Loucy (cell line): Measurements from ENCODE around the gene CDC14A.

ENCODE experiments used
- CTCF ChIP-seq: fragments of 200-600 bp; sonication (generic); conservative IDR thresholded peaks from 2 replicates; pipeline ENCODE4 v1.5.1; 2014; ENCODE audit warnings: mild to moderate bottlenecking, antibody characterized with exemption, low read length
- EZH2phosphoT487 ChIP-seq: fragments of 200-600 bp; IDR thresholded peaks from 2 replicates; pipeline ENCODE4 v1.6.1; 2018; ENCODE audit warnings: antibody characterized with exemption, mild to moderate bottlenecking, moderate library complexity, borderline replicate concordance

DNA sequence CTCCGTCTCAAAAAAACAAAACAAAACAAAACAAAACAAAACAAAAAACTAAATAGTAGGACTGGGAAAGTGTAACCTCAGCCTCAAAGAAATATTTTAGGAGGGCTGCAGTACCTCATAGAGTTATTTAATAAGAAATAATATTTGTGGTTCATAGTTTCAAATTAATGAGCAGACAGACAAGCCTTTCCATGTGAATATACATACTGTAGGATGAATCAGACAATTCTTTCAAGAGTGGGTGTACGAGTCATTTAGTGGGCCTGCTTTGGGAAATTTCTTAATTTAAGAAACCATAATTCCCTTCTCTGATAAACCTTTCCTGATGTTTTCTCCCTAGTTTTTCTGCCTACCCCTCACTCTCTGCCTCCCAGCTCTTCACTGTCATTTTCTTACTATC, 52.5 kb downstream of the CDC14A start:
- TF ChIP-seq CTCF (no peak), EZH2phosphoT487 (no peak)
